ENCODE results near the gene GOT1. TPM values are rescaled to one million over a fixed set of nuclear protein-coding genes. Genes with fewer than 3 reads are reported as not detected.

GOT1 gene
- total RNA-seq, 1 donor from 2014 or later, result 2.6 TPM

GRCh38 chr10:99433378-99434020 lies 3.1 kb upstream of the GOT1 start:
- DNase-seq (ENCODE audit: low spot score), result no peak

GRCh38 chr10:99432881-99433280 lies 2.5 kb upstream of the GOT1 start:
- no peak for DNase-seq (ENCODE audit: low spot score)

- DNase-seq (ENCODE audit: low spot score), result no peak
Observed at GRCh38 chr10:99432047-99432446, 1.6 kb upstream of the GOT1 start.

- DNase-seq (ENCODE audit: low spot score), result peak; percentile 54
Observed at GRCh38 chr10:99431190-99431760, 851 bp upstream of the GOT1 start.

- DNase-seq (ENCODE audit: low spot score), result no peak
Observed at GRCh38 chr10:99430116-99430450, 341 bp downstream of the GOT1 start.

GRCh38 chr10:99429517-99430095 lies 818 bp downstream of the GOT1 start:
- DNase-seq (ENCODE audit: low spot score), result no peak

- DNase-seq (ENCODE audit: low spot score), result no peak
Observed at GRCh38 chr10:99427566-99428190, 2.7 kb downstream of the GOT1 start.

GRCh38 chr10:99426689-99427088 lies 3.7 kb downstream of the GOT1 start:
- no peak for DNase-seq (ENCODE audit: low spot score)

GRCh38 chr10:99425204-99425603 lies 5.2 kb downstream of the GOT1 start:
- no peak for DNase-seq (ENCODE audit: low spot score)

- no peak for DNase-seq (ENCODE audit: low spot score)
Observed at GRCh38 chr10:99424656-99425055, 5.8 kb downstream of the GOT1 start.

- no peak for DNase-seq (ENCODE audit: low spot score)
Observed at GRCh38 chr10:99422529-99423096, 7.8 kb downstream of the GOT1 start.

- no peak for DNase-seq (ENCODE audit: low spot score)
Observed at GRCh38 chr10:99421233-99421739, 9.1 kb downstream of the GOT1 start.

- no peak for DNase-seq (ENCODE audit: low spot score)
Observed at GRCh38 chr10:99419688-99420087, 10.7 kb downstream of the GOT1 start.

- DNase-seq (ENCODE audit: low spot score), result no peak
Observed at GRCh38 chr10:99418910-99419624, 11.4 kb downstream of the GOT1 start.

GRCh38 chr10:99412099-99412498 lies 18.3 kb downstream of the GOT1 start:
- no peak for DNase-seq (ENCODE audit: low spot score)

GRCh38 chr10:99411546-99411945 lies 18.9 kb downstream of the GOT1 start:
- no peak for DNase-seq (ENCODE audit: low spot score)

GRCh38 chr10:99410876-99411275 lies 19.5 kb downstream of the GOT1 start:
- DNase-seq (ENCODE audit: low spot score), result no peak

- DNase-seq (ENCODE audit: low spot score), result no peak
Observed at GRCh38 chr10:99410146-99410545, 20.3 kb downstream of the GOT1 start.

GRCh38 chr10:99406149-99406548 lies 24.3 kb downstream of the GOT1 start:
- DNase-seq (ENCODE audit: low spot score), result no peak

- DNase-seq (ENCODE audit: low spot score), result no peak
Observed at GRCh38 chr10:99403674-99404073, 26.8 kb downstream of the GOT1 start.

GRCh38 chr10:99399664-99400063 lies 30.8 kb downstream of the GOT1 start:
- no peak for DNase-seq (ENCODE audit: low spot score)

GRCh38 chr10:99396471-99396870 lies 34.0 kb downstream of the GOT1 start:
- no peak for DNase-seq (ENCODE audit: low spot score)

Measured in umbilical cord (tissue), 2 donors.